A549 (cell line): Measurements from ENCODE around the gene PRKCD.

Experiments
- CHD2 ChIP-seq: fragments of 150-350 bp; IDR thresholded peaks from 2 replicates; pipeline ENCODE4 v1.6.1; 2014; ENCODE audit warnings: low read length; ENCODE audit not compliant: partially characterized antibody
- CTCF ChIP-seq: fragments of >200 bp; sonication (Bioruptor Twin); formaldehyde crosslinking; IDR thresholded peaks from 3 replicates; pipeline ENCODE4 v1.5.1; 2016

GRCh38 chr3:53154881-53155285 lies 6.1 kb upstream of the PRKCD start:
- no peak for TF ChIP-seq CHD2
- TF ChIP-seq CTCF = no peak
